NCI-H510A treated with DMSO at 0.1 percent for 48 hours (cell line): Measurements from ENCODE around the gene SLC35D1.
"Not testable (repeated sequence)": the region's sequence is repeated elsewhere in the genome, so short reads cannot be mapped to it uniquely, and the experiment has no call there.

Experiments used
- DNase-seq: peaks from one replicate; lab custom pipeline; 2025; lab: John Stamatoyannopoulos, UW

The SLC35D1 gene

DNA sequence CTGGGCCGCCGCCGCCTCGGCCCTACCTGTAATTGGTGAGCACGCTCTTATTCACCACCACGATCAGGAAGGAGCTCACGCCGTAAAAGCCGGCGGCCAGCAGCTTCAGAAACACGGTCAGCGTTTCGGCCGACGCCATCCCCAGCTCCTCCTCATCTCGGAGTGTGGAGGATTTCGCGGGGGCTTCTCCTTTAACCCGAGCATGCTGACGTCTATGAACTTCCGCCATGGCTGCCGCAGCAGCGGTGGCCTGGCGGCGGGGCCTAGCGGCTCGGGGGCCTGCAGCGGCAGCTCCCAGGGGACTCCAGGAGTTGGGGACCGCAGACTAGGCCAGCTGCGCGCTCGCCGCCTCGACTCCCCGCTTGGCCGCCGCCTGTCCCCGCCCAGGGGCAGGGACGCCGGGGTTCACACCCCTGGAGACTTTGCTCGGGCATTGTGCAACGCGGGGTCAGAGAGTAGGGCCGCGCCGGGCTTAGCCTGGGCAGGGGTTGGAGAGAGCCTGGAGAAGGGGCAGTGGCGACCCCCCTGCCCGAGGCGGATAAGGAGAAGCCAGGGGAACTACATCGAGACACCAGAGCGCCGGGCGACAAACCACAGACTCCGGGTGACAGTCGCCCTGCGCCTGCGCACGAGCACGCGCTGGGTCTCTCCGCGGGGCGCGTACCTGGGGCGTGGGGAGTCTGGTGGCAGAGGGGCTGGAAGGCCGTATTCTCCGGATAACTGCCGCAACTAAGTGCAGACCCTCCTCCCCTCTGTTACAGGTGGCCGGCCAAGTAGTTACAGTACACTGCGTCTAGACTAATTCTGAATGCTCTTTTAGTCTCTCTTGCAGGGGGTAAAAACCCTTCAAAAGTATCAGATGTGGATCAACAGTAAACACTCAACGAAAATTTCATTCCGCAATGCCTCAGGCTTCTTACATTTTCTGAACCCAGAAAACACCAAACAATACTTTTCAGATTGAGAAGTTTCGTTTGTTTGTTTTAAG, at the start of gene SLC35D1:
TSS of gene SLC35D1 (minus strand) at position 364 of the 988 bp plus-strand sequence. CDS start at position 229, 135 bp downstream.
- DNase-seq = peak; percentile 91

DNA sequence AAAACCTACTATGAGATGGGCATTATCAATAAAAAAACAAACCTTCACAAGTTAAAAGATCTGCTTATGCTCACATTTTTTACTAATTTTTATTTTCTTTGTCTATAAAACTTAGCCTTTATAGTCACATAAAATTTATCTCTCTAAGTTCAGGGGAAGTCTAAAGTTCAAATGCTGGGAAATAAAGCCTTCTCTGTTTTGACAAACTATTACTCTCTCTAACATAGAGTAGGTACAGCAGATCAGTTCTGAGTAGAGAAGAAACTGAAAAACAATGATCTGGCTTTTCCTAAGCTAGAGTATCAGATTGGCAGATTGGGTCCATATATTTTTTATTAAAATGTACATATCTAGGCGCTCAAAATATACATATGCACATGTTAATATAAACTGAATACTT, 49.6 kb upstream of the SLC35D1 start:
- no peak for DNase-seq

DNA sequence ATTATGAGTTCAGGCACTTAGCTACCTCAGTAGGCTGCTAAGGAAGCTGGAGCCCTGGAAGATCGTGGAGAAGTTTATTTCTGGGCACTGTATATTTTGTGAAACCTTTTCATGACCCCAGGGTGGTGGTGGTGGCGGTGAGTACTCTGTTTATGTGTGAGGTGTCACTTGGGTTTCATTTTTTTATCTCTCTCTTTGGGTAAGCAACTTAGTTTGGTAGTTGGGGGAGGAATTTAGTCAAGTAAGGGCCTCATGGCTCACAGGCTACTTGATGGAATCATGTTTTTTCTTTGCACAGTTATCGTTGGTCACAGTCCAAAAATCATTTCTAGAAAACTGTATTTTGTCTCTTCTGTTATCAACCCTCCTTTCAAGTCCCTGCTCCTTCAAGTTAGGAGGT, 46.9 kb upstream of the SLC35D1 start:
- no peak for DNase-seq

DNA sequence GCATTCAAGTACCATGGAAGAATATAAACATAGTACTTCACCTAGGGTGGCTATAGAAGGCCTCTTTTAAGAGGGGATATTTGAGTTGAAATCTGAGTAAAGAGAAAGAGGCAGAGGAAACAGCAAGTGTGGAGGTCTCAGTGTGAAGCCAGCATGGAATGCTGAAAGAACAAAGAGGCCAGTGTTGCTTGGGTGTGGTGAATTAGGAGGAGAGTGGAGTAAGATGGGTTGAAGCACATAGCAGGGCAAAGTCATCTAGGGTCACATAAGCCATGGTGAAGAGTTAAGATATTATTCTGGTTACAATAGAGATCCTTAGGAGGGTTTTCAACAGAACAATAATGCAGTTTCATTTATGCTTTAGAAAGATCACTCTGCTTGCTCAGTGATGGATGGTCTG, 43.4 kb upstream of the SLC35D1 start:
- DNase-seq = no peak

DNA sequence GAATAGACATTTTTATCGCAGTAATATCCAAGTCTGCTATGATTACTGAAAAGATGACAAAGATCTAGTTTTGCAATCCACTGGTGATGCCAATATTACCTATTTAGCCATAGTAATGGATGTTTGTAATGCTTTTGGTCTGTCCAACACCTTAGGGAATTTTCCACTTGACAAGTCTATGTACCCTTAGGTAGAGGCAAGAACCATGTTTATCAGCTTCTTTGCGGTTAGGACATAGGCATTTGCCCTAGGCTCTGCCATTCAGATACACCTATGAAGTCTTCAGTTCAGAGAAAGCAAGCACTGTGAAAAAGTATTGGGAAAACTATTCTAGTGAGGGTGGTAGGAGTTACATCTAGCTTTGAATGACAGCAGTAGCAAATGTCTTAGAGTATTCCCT, 40.2 kb upstream of the SLC35D1 start:
- DNase-seq = no peak

DNA sequence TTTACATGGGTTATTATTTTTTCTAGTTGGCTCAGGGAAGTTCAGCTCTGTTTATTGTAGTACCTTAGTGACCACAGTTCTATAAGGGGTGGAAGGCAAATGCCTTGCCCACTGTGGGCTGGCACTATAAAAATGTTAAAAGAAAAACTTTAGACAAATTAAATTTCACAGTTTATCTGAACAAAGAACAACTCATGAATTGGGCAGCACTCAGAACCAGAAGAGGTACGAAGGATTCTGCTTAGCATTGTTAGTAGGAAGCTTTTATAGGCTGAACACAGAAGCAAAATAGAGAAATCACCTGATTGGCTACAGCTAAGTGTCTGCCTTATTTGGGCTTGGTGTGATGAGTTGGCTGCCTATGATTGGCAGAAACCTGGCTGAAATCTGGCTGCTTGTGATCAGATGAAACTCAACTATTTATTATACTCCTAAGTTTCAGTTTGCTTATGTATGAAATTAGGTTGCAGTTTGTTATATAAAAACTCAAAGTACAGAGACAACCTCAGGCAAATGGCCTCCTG, 35.8 kb upstream of the SLC35D1 start:
- DNase-seq = no peak

DNA sequence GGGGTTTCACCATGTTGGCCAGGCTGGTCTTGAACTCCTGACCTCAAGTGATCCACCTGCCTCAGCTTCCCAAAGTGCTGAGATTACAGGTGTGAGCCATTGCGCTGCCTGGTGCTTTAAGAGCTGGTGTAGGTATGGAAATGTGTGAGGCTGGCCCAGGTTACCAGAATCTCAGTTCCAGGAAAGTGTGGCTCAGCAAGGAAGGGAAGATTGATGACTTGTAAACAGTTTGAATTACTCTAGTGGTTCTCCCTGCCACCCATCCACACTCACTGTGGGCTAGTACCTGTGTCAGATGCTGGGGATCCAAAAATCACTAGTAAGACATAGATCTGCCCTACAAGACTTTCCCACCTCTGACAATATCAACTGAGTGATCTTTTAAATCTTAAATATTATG, 34.5 kb upstream of the SLC35D1 start:
- DNase-seq = no peak

DNA sequence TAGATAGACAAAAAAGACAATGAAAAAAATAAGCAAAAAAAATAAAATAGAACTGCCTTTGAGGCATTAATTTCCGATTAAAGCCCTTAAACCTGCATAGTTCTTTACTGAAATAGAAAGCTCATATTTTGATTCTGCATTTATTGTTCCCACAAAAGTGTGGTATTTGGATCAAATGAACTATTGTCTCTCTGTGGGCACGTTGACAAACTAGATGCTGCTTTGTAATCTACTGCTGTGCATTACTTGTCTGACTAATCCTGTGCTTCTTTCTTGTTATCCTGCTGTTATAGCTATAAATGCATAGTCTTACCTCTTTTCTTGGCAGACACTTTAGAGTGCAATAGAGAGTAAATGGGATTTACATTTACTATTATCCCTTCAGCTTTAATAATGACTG, 31.4 kb upstream of the SLC35D1 start:
- DNase-seq = no peak

DNA sequence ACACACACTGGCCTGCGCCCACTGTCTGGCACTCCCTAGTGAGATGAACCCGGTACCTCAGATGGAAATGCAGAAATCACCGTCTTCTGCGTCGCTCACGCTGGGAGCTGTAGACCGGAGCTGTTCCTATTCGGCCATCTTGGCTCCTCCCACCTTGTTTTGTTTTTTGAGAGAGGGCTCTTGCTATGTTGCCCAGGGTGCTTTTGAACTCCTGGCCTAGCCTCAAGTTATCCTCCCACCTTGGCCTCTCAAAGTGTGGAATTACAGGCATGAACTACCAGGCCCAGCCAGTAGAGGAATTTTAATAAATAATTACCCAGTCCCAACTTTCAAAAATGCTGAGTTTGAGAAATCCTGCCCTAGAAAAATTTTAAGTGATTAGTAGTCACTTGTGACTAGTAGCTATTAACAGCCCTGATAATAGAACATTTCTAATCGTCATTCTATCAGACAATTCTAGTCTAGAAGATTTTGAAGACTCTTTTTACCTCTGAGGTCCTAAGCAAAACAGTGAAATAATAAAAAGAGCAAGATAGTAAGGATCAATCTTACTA, 30.9 kb upstream of the SLC35D1 start:
- DNase-seq = no peak

DNA sequence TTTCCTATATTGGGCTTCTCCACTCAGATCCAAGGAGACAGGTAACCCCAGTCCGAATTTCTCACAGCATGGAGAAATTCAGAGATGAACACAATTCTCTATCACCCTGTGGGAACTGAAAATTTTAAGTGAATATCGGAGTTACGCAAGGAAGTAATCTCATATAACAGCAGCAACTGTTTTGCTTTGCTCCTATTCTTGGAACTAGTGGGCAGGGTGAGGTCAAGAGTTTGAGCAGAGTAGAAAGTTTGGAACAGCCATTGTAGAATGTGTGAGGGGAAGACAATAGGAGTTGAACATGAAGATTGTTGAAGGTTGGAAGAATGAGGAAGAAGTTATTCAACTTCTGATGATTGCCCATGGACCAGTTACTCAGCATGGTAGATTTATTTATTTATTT, 24.3 kb upstream of the SLC35D1 start:
- no peak for DNase-seq

DNA sequence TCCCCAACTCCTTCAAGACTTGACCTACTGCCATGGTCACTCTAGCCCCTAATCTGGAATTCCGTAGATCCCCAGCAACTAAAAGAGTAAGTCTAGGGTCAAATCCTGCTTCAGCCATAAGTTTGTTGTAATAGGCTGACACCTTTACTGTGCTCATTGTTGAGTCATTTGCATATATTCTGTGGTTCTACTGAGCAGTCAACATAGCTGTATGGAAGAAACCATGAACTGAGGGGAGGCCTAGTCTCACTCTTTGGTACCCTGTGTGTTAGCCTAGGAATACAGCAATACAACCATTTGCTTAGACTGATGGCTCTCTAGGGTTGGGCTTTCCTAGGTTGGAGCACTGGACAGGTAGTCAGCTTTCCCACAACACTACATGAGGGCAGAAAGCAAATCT, 23.6 kb upstream of the SLC35D1 start:
- DNase-seq = no peak

DNA sequence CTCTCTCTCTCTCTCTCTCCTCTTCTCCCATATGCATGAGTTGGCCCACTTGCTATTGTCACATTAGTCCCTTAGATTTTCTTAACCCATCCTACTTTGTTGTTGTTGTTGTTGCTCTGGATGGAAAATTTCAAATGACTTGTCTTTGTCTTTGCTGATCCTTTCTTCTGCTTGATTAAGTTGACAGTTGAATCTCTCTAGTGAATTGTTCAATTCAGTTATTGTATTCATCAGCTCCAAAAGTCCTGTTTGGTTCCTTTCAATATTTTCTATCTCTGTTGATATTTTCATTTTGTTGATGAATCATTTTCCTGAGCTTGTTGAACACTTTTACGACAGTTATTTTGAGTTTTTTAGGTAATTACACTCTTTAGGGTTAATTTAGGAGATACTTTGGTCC, 18.8 kb upstream of the SLC35D1 start:
- DNase-seq = no peak

DNA sequence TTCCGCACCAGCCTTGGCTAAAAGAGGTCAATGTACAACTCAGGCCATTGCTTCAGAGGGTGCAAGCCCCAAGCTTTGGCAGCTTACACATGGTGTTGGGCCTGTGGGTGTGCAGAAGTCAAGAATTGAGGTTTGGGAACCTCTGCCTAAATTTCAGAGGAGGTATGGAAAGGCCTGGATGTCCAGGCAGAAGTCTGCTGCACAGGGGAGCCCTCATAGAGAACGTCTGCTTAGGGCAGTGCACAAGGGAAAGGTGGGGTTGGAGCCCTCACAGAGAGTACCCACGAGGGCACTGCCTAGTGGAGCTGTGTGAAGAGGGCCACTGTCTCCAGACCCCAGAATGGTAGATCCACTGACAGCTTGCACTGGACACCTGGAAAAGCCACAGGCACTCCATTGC, 13.7 kb upstream of the SLC35D1 start:
- not testable (repeated sequence) for DNase-seq

DNA sequence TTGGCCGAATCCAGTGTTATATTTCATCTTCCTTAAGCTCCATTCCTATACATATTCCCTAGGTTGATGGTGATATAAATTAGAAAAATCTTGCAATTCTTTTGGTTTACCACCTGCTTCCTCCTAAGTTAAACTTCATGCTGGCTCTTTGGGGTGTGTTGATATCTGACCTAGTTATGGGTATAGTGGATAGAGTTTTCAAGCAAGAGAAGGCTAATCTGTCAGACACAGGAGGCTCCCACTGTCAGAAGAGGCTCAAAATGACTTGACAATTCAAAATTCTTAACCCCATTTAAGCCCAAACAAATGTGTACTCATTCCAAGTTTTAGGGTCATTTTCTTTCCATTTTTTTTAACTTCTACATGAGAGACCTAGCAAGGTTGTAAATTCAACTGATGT, 8.5 kb upstream of the SLC35D1 start:
- no peak for DNase-seq

DNA sequence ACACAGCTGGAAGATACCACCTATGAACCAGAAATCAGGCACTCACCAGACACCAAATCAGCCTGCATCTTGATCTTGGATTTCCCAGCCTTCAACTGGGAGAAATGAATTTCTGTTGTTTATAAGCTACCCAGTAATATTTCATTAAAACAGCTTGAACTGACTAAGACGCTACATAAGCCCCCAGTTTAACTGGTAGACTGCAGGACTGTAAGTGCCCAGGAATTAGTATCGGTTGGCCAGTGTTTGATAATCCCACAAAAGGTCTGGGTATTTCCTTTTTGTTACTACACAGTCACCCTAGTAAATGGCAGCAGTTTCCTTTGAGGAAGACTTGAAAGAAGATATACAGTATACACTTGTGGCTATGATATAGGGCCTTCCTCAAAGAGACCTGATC, 7.3 kb upstream of the SLC35D1 start:
- no peak for DNase-seq

DNA sequence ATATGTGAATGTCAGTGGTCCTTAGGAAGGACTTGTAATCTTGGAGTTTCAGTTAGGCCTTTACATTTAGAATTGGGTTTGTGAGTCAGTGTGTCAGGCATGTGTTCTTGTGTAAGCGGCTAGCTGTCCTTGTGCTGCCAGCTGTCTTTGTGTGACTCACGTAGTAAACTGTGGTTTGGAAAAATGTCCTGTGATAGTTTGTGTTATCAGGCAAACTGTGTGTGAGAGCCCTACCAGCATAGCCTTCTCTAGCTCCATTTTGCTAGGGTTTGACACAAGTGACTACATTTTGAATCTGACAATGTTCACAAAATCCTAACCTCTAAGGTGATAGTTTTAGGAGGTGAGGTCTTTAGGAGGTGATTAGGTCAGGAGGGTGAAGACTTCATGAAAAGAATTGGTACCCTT, 6.9 kb upstream of the SLC35D1 start:
- no peak for DNase-seq

DNA sequence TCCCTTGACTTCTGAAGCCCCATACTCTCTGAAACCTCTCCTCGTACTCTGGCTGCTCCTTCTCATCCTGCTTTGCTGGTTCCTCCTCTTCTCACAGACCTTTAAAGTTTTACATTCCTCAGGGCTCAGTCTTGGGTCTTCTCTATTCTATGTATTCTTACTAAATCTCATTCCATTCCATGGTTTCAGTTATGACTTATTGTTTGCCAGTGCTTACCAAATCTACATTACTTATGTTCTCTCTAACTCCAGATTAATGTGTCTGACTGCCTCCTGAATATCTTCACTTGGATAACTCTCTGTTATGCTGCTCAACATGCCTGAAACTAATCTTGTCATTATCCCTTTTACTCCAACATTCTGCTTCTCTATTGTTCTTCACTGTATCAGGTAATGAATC, 5.4 kb upstream of the SLC35D1 start:
- DNase-seq = no peak

DNA sequence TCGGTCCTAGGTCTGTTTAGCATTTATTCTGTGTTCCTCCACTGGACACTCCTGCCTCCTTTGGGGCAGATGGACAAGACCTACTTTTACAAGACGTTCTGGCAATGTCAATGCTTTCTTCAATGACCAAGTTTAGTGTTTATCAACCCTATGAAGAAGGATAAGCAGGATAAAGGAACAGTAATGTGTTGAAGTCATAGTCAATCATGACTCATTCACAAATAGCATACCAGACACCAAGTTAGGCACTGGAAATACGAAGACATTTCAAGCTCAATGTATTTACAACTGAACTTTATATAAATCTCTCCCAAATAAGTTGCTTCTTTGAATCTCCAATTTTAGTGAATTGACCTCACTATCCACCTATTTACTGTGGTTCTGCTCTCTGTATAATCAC, 4.8 kb upstream of the SLC35D1 start:
- DNase-seq = no peak

DNA sequence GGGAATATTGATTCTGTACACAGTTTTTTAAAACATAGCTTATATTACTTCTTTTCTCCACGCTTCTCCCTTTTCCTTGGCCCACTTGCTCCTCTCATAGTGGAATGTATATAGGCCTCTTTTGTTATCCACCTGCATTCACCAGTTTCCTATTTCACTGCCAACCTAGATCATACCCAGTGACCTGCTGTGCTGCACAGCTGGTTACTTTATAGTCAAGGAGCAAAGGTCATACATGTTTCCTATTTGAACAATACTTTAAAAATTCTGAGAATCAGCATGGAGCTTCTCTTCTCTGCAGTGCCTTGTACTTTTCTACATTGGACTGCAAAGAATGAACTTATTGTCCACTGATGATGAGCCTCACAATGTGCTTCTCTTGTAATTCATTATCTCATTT, 4.3 kb upstream of the SLC35D1 start:
- no peak for DNase-seq

DNA sequence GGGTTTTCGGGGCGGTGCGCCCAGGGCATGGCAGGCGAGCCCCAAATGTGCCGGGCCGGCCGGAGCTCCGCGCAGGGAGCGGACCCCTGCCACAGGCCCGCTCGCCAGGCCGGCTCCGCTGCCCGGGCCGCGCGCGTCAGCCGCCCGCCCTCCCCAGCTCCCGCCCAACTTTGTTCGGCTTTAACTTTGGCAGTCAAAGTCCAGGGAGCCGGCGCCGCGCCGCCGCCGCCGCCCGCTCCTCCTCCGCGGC, 488 bp downstream of the SLC35D1 start:
- DNase-seq = no peak

DNA sequence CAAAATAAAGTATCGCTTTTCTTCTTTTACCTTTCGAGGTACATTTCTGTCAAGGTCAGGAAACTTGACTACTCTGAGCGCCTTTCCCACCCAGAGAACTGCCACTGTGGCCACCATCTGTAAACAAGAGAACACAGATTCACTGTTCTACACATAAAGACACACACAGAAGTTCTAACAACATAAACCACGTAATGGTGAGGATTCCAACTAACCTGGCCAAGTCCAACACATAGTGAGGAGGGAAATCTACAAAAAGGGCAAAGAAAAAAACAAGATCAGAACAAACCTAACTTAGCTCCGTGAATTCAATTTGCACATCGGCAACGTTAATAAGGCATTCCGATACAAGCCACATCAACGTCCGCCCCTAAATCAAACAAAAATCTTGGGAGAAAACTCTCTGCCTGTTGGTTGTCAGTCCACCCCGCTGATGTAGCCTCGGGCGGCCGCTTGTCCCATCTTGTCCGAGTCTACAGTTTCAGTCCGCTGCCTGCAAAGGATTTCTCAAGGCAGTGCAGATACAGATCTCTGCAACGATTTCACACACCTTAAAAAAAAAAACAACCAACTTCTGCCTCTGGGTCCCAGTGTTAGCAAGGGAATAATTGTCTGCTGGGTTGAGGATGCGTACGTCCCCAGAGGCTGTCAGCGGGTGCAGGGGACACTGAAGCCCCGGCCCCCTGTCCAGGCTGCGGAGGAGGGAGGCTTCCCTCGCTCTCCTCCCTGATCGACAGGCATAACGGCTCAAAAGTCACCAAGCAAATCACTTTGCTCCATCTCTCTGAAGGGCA, 1.0 kb downstream of the SLC35D1 start:
- peak; percentile 34 for DNase-seq

DNA sequence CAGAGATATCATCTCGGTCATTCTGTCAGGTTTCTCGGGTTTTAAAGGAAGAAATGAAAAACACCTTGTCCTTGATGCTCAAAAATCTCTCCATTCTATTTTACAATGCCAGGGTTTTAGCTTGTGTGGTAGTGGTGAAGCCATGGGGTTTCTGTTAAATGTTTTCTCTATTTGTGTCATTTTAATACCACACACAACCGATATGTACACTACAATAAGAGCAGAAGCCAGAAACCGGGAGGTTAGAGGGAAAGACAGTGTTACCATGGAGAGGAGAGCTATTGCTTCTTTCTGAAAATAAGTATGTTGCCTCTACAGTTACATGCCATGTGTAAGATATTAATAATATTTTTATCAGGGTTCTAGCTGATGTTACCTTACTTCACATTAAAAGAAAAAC, 2.8 kb downstream of the SLC35D1 start:
- DNase-seq = no peak
